H9 (cell line): Measurements from ENCODE around the gene TMEM134. TPM values are rescaled to one million over a fixed set of nuclear protein-coding genes. Genes with fewer than 3 reads are reported as not detected.

Experiments
- DNase-seq: peaks from one replicate; pipeline ENCODE4 v3.0.0-alpha.2; 2017
- H2AFZ ChIP-seq: one replicate; pipeline ENCODE4 v1.6.1; 2013; ENCODE audit warnings: mild to moderate bottlenecking, low read length, control low read depth, moderate library complexity
- H2AK5ac ChIP-seq: 2 replicates; pipeline ENCODE4 v1.6.1; 2013; ENCODE audit warnings: low read length, control low read depth, mixed read lengths; ENCODE audit not compliant: insufficient read length
- H2BK120ac ChIP-seq: one replicate; pipeline ENCODE4 v1.6.1; 2013; ENCODE audit warnings: low read depth, mild to moderate bottlenecking, low read length, control low read depth, inconsistent platforms; ENCODE audit not compliant: poor library complexity, severe bottlenecking
- H2BK12ac ChIP-seq: 2 replicates; pipeline ENCODE4 v1.6.1; 2013; ENCODE audit warnings: low read length, control low read depth, mixed read lengths, low read depth; ENCODE audit not compliant: insufficient read length
- H2BK15ac ChIP-seq: 2 replicates; pipeline ENCODE4 v1.6.1; 2013; ENCODE audit warnings: low read depth, low read length, control low read depth
- H2BK20ac ChIP-seq: one replicate; pipeline ENCODE4 v1.6.1; 2013; ENCODE audit warnings: low read depth, mild to moderate bottlenecking, low read length, control low read depth, inconsistent platforms; ENCODE audit not compliant: poor library complexity, severe bottlenecking
- H2BK5ac ChIP-seq: 2 replicates; pipeline ENCODE4 v1.6.1; 2013; ENCODE audit warnings: low read length, control low read depth, mixed read lengths; ENCODE audit not compliant: insufficient read length
- H3K14ac ChIP-seq: 2 replicates; pipeline ENCODE4 v1.6.1; 2013; ENCODE audit warnings: low read length, control low read depth; ENCODE audit not compliant: insufficient read depth
- H3K18ac ChIP-seq: 2 replicates; pipeline ENCODE4 v1.6.1; 2013; ENCODE audit warnings: low read depth, mild to moderate bottlenecking, mixed read lengths, low read length, control low read depth; ENCODE audit not compliant: insufficient read length
- H3K23ac ChIP-seq: 2 replicates; pipeline ENCODE4 v1.6.1; 2013; ENCODE audit warnings: low read length, control low read depth, mixed read lengths, low read depth; ENCODE audit not compliant: insufficient read length
- H3K23me2 ChIP-seq: 2 replicates; pipeline ENCODE4 v1.6.1; 2013; ENCODE audit warnings: low read depth, mild to moderate bottlenecking, mixed read lengths, low read length, control low read depth; ENCODE audit not compliant: insufficient read length, poor library complexity, severe bottlenecking
- H3K27ac ChIP-seq: 2 replicates; pipeline ENCODE4 v1.5.1; 2013; ENCODE audit warnings: low read length, control low read depth, mixed read lengths, low read depth; ENCODE audit not compliant: insufficient read length
- H3K27me3 ChIP-seq: 2 replicates; pipeline ENCODE4 v1.6.1; 2013; ENCODE audit warnings: low read length, control low read depth, inconsistent platforms; ENCODE audit not compliant: insufficient read depth
- H3K4ac ChIP-seq: 2 replicates; pipeline ENCODE4 v1.6.1; 2013; ENCODE audit warnings: low read depth, mild to moderate bottlenecking, control low read depth, inconsistent platforms, low read length, moderate library complexity
- H3K4me1 ChIP-seq: 2 replicates; pipeline ENCODE4 v1.6.1; 2013; ENCODE audit warnings: low read length, control low read depth, inconsistent platforms; ENCODE audit not compliant: insufficient read depth
- H3K4me2 ChIP-seq: 2 replicates; pipeline ENCODE4 v1.6.1; 2013; ENCODE audit warnings: low read length, control low read depth, mixed read lengths; ENCODE audit not compliant: insufficient read length, insufficient read depth
- H3K56ac ChIP-seq: 2 replicates; pipeline ENCODE4 v1.6.1; 2013; ENCODE audit warnings: low read depth, mild to moderate bottlenecking, mixed read lengths, low read length, control low read depth; ENCODE audit not compliant: insufficient read length
- H3K79me1 ChIP-seq: 2 replicates; pipeline ENCODE4 v1.6.1; 2013; ENCODE audit warnings: low read depth, mild to moderate bottlenecking, moderate library complexity, low read length, control low read depth, inconsistent platforms; ENCODE audit not compliant: insufficient read depth, poor library complexity, severe bottlenecking
- H3K79me2 ChIP-seq: 2 replicates; pipeline ENCODE4 v1.6.1; 2013; ENCODE audit warnings: low read length, control low read depth, inconsistent platforms; ENCODE audit not compliant: insufficient read depth
- H3K9ac ChIP-seq: 2 replicates; pipeline ENCODE4 v1.6.1; 2013; ENCODE audit warnings: low read length, control low read depth, mixed read lengths; ENCODE audit not compliant: insufficient read length; ENCODE audit errors: extremely low read depth
- H3K9me3 ChIP-seq: one replicate; pipeline ENCODE4 v1.6.1; 2013; ENCODE audit warnings: low read depth, low read length, inconsistent platforms; ENCODE audit not compliant: control insufficient read depth
- H3T11ph ChIP-seq: one replicate; pipeline ENCODE4 v1.6.1; 2013; ENCODE audit warnings: mild to moderate bottlenecking, low read length, control low read depth, inconsistent platforms
- H4K20me1 ChIP-seq: one replicate; pipeline ENCODE4 v1.6.1; 2013; ENCODE audit not compliant: control insufficient read depth, insufficient read length, insufficient read depth
- H4K5ac ChIP-seq: 2 replicates; pipeline ENCODE4 v1.6.1; 2013; ENCODE audit warnings: low read depth, mild to moderate bottlenecking, mixed read lengths, low read length, control low read depth; ENCODE audit not compliant: insufficient read length
- H4K8ac ChIP-seq: replicated peaks from 2 replicates; pipeline ENCODE4 v1.6.1; 2013; ENCODE audit warnings: low read length, control low read depth, mixed read lengths, low read depth; ENCODE audit not compliant: insufficient read length
- H4K91ac ChIP-seq: 2 replicates; pipeline ENCODE4 v1.6.1; 2013; ENCODE audit warnings: low read depth, mild to moderate bottlenecking, moderate library complexity, mixed read lengths, low read length, control low read depth; ENCODE audit not compliant: insufficient read length
- H3K27ac Mint-ChIP-seq, 3 experiments: 2 replicates in 2 of 3; 3 replicates in 1 of 3; pipeline ENCODE4 v1.8.0; 2020 to 2021; ENCODE audit warnings: mixed read lengths in 3 of 3, mild to moderate bottlenecking in 1 of 3, moderate library complexity in 1 of 3
- H3K27me3 Mint-ChIP-seq: 2 replicates; pipeline ENCODE4 v1.8.0; 2021; ENCODE audit warnings: low read depth, mild to moderate bottlenecking, moderate library complexity, mixed read lengths
- H3K36me3 Mint-ChIP-seq, 3 experiments: 2 replicates in 2 of 3; 3 replicates in 1 of 3; pipeline ENCODE4 v1.8.0; 2020 to 2021; ENCODE audit warnings: low read depth in 3 of 3, mixed read lengths in 3 of 3; ENCODE audit not compliant: insufficient read depth in 1 of 3
- H3K4me1 Mint-ChIP-seq, 2 experiments: 2 replicates each; pipeline ENCODE4 v1.8.0; 2020; ENCODE audit warnings: mixed read lengths in 2 of 2
- H3K4me3 Mint-ChIP-seq, 2 experiments: 2 replicates in 1 of 2; 3 replicates in 1 of 2; pipeline ENCODE4 v1.8.0; 2020 to 2021; ENCODE audit warnings: mild to moderate bottlenecking in 2 of 2, mixed read lengths in 2 of 2, moderate library complexity in 1 of 2
- H3K9me3 Mint-ChIP-seq, 2 experiments: 2 replicates in 1 of 2; 3 replicates in 1 of 2; pipeline ENCODE4 v1.8.0; 2020; ENCODE audit warnings: mild to moderate bottlenecking in 2 of 2, mixed read lengths in 2 of 2, moderate library complexity in 1 of 2
- WGBS: extraction: QIAGEN DNeasy Blood & Tissue Kit; methylation state at CpG from one replicate; pipeline ENCODE4 v1.1.7; 2013; ENCODE audit warnings: missing lambda C conversion rate, low lambda C conversion rate, mixed read lengths; ENCODE audit not compliant: insufficient read length; ENCODE audit errors: extremely low coverage; 5-methylcytosine and 5-hydroxymethylcytosine counted together
- total RNA-seq: library from RNA; stranded (reverse); gene quantifications from 2 replicates; pipeline ENCODE4 v1.2.1, GENCODE V29; 2021
- TF ChIP-seq, protein P1 (sequence below): fragments of 200-600 bp; sonication (generic); conservative IDR thresholded peaks from 3 replicates; pipeline ENCODE4 v1.8.0; 2021; ENCODE audit warnings: antibody characterized with exemption, mild to moderate bottlenecking

TMEM134 gene
- total RNA-seq, 1 experiment from 2014 or later: 53.6 TPM

DNA sequence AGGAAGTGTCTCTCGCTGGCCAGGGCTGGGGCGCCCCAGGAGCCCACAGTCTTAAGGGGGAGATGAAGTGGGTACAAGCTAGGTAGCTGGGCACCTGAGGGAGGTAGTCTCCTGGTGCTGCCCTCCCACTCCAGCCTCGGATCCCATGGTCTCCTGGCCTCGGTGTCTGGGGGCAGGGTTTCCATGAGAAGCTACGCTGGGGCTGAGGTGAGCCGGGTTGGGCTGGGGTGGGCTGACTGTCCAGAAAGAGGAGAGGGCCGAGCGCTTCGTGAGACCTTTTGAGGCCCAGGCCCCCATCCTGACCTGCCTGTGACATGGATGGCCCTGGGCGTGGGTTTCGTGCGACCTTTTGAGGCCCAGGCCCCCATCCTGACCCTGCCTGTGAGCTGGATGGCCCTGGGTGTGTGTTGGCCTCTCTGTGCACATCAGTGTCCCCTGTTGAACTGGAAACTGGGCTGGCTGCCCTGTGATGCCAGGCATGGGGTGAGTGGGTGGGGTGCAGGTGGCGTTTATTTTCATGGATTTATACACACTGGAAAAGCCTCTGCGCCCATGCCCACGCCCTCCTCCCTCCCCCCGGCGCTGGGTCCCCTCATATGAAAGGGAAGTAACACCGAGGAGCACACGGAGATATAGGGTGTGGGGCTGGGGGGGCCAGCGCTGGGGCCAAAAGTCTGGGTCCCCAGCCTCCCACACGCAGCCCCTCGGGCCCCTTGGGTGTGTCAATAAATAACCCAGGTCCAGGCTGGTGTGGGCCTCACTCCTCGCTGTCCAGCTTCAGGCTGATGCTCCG is 22.4 kb upstream of the TMEM134 start:
- H3K4me1 ChIP-seq: no peaks in the 10 kb centered on the region
- H3K79me2 ChIP-seq: no peaks in the 10 kb centered on the region
- no peak overlapping the region for H3T11ph ChIP-seq
- H4K91ac ChIP-seq: no peak overlapping the region
- H3K14ac ChIP-seq: no peak overlapping the region
- no peak overlapping the region for H3K18ac ChIP-seq
- H3K27ac Mint-ChIP-seq: no peak overlapping the region; a peak in 1 of 7 replicates
- H3K36me3 Mint-ChIP-seq: peaks cover 4 to 36% (median 20%) of the 10 kb centered on the region in 3 experiments; a peak in 6 of 7 replicates
- no peak overlapping the region for H2BK15ac ChIP-seq
- H2AK5ac ChIP-seq: no peak overlapping the region
- no peak overlapping the region for H4K8ac ChIP-seq
- H4K20me1 ChIP-seq: no peaks in the 10 kb centered on the region
- H2BK12ac ChIP-seq: no peak overlapping the region
- no peaks in the 10 kb centered on the region for H3K27me3 Mint-ChIP-seq
- no peaks in the 10 kb centered on the region for H3K23me2 ChIP-seq
- no peaks in the 10 kb centered on the region for H3K9me3 ChIP-seq
- WGBS: no CpG with 5 or more reads among the region's 24 CpGs
- H4K5ac ChIP-seq: no peak overlapping the region
- no peak overlapping the region for H3K23ac ChIP-seq
- DNase-seq: no peak
- no peaks in the 10 kb centered on the region for H3K79me1 ChIP-seq
- no peak overlapping the region for H2BK20ac ChIP-seq
- no peak overlapping the region for H3K56ac ChIP-seq
- no peak overlapping the region for H2BK120ac ChIP-seq
- H3K4me3 Mint-ChIP-seq: no peak overlapping the region
- H3K27ac ChIP-seq: no peak overlapping the region
- H3K4ac ChIP-seq: no peak overlapping the region
- H3K4me1 Mint-ChIP-seq: peaks cover under 1% of the 10 kb centered on the region in 2 experiments; a peak in 2 of 4 replicates
- H3K9ac ChIP-seq: no peak overlapping the region
- H2AFZ ChIP-seq: no peak overlapping the region
- H3K27me3 ChIP-seq: no peaks in the 10 kb centered on the region
- H2BK5ac ChIP-seq: no peak overlapping the region
- H3K9me3 Mint-ChIP-seq: no peaks in the 10 kb centered on the region
- TF ChIP-seq, protein P1, sequence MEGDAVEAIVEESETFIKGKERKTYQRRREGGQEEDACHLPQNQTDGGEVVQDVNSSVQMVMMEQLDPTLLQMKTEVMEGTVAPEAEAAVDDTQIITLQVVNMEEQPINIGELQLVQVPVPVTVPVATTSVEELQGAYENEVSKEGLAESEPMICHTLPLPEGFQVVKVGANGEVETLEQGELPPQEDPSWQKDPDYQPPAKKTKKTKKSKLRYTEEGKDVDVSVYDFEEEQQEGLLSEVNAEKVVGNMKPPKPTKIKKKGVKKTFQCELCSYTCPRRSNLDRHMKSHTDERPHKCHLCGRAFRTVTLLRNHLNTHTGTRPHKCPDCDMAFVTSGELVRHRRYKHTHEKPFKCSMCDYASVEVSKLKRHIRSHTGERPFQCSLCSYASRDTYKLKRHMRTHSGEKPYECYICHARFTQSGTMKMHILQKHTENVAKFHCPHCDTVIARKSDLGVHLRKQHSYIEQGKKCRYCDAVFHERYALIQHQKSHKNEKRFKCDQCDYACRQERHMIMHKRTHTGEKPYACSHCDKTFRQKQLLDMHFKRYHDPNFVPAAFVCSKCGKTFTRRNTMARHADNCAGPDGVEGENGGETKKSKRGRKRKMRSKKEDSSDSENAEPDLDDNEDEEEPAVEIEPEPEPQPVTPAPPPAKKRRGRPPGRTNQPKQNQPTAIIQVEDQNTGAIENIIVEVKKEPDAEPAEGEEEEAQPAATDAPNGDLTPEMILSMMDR: no peak
- no peak overlapping the region for H3K4me2 ChIP-seq
